MM.1S (cell line): Measurements from ENCODE around the gene SLC9A1.

Source experiments
- DNase-seq: peaks from one replicate; pipeline ENCODE4 v3.0.0-alpha.2; 2015
- H2AFZ ChIP-seq: fragments of 300-600 bp; sonication (generic); 2 replicates; pipeline ENCODE4 v1.6.0; 2016; ENCODE audit warnings: antibody characterized with exemption, low read length
- H3F3A ChIP-seq: fragments of 300-600 bp; sonication (generic); 2 replicates; pipeline ENCODE4 v1.6.1; 2016; ENCODE audit warnings: mild to moderate bottlenecking, antibody characterized with exemption, low read length, moderate library complexity, mixed read lengths; ENCODE audit not compliant: insufficient read depth
- H3K27ac ChIP-seq: fragments of 300-600 bp; sonication (generic); 2 replicates; pipeline ENCODE4 v1.5.1; 2016; ENCODE audit warnings: mild to moderate bottlenecking, low read length
- H3K27me3 ChIP-seq: fragments of 300-600 bp; sonication (generic); replicated peaks from 2 replicates; pipeline ENCODE4 v1.6.0; 2016; ENCODE audit warnings: low read length; ENCODE audit not compliant: insufficient read depth
- H3K36me3 ChIP-seq: fragments of 300-600 bp; sonication (generic); replicated peaks from 2 replicates; pipeline ENCODE4 v1.6.1; 2016; ENCODE audit warnings: mild to moderate bottlenecking, low read length, mixed read lengths; ENCODE audit not compliant: insufficient read depth
- H3K4me1 ChIP-seq: fragments of 300-600 bp; sonication (generic); 2 replicates; pipeline ENCODE4 v1.6.1; 2016; ENCODE audit warnings: low read length, mixed read lengths
- H3K4me2 ChIP-seq: fragments of 300-600 bp; sonication (generic); 2 replicates; pipeline ENCODE4 v1.6.0; 2016; ENCODE audit warnings: low read depth, low read length
- H3K4me3 ChIP-seq: fragments of 300-600 bp; sonication (generic); 2 replicates; pipeline ENCODE4 v1.5.1; 2016; ENCODE audit warnings: low read length, mixed read lengths
- H3K79me2 ChIP-seq: fragments of 300-600 bp; sonication (generic); 2 replicates; pipeline ENCODE4 v1.6.1; 2016; ENCODE audit warnings: mixed run types, low read length, mixed read lengths
- H3K9ac ChIP-seq: fragments of 300-600 bp; sonication (generic); 2 replicates; pipeline ENCODE4 v1.6.1; 2016; ENCODE audit warnings: low read length, mixed read lengths
- H3K9me2 ChIP-seq: fragments of 300-600 bp; sonication (generic); replicated peaks from 2 replicates; pipeline ENCODE4 v1.6.1; 2016; ENCODE audit warnings: mild to moderate bottlenecking, low read length, mixed read lengths; ENCODE audit not compliant: insufficient read depth
- H3K9me3 ChIP-seq: fragments of 300-600 bp; sonication (generic); replicated peaks from 2 replicates; pipeline ENCODE4 v1.6.1; 2016; ENCODE audit warnings: mild to moderate bottlenecking, low read length, mixed read lengths; ENCODE audit not compliant: insufficient read depth
- H4K20me1 ChIP-seq: fragments of 300-600 bp; sonication (generic); 2 replicates; pipeline ENCODE4 v1.6.1; 2016; ENCODE audit warnings: mild to moderate bottlenecking, low read length, moderate library complexity, mixed read lengths; ENCODE audit not compliant: insufficient read depth
- CTCF ChIP-seq: fragments of 300-600 bp; sonication (generic); IDR thresholded peaks from 2 replicates; pipeline ENCODE4 v1.5.1; 2016; ENCODE audit warnings: antibody characterized with exemption, low read length, mixed read lengths
- EZH2 ChIP-seq: fragments of 300-600 bp; sonication (generic); optimal IDR thresholded peaks from 2 replicates; pipeline ENCODE3; 2017; ENCODE audit warnings: low read depth, mild to moderate bottlenecking, antibody characterized with exemption, low read length, mixed read lengths
- EZH2phosphoT487 ChIP-seq: fragments of 300-600 bp; sonication (generic); IDR thresholded peaks from 2 replicates; pipeline ENCODE4 v1.6.1; 2018; ENCODE audit warnings: antibody characterized with exemption, low read length

The SLC9A1 gene

GRCh38 chr1:27152004-27152828 is 2.7 kb downstream of the SLC9A1 start:
- Histone ChIP-seq H4K20me1 (no peaks in the 10 kb centered on the region), H3K79me2 (0 out of 2 replicates have a peak, but pooled peaks cover 10% of the 10 kb centered on the region), H2AFZ (no peak overlapping the region), H3K9ac (no peak overlapping the region), H3F3A (no peaks in the 10 kb centered on the region), H3K4me2 (no peak overlapping the region; the same call in 1 of the 2 replicates), H3K9me2 (no peaks in the 10 kb centered on the region), H3K27me3 (no peaks in the 10 kb centered on the region), H3K9me3 (no peaks in the 10 kb centered on the region), H3K4me3 (no peak overlapping the region), H3K4me1 (no peaks in the 10 kb centered on the region), H3K27ac (no peak overlapping the region), H3K36me3 (no peaks in the 10 kb centered on the region)
- no peak for TF ChIP-seq EZH2phosphoT487
- no peak for TF ChIP-seq CTCF
- no peak for TF ChIP-seq EZH2
- no peak for DNase-seq

- H3K9me3 ChIP-seq: no peaks in the 10 kb centered on the region
- 0 out of 2 replicates have a peak, but pooled peaks cover 10% of the 10 kb centered on the region for H3K79me2 ChIP-seq
- no peak overlapping the region for H3K4me2 ChIP-seq
- no peak overlapping the region for H3K4me3 ChIP-seq
- DNase-seq: no peak
- no peaks in the 10 kb centered on the region for H3F3A ChIP-seq
- no peaks in the 10 kb centered on the region for H4K20me1 ChIP-seq
- H3K36me3 ChIP-seq: no peaks in the 10 kb centered on the region
- H3K9ac ChIP-seq: no peak overlapping the region
- H3K4me1 ChIP-seq: no peaks in the 10 kb centered on the region
- TF ChIP-seq EZH2: no peak
- TF ChIP-seq EZH2phosphoT487: no peak
- no peak for TF ChIP-seq CTCF
- no peaks in the 10 kb centered on the region for H3K9me2 ChIP-seq
- H3K27ac ChIP-seq: no peak overlapping the region
- H3K27me3 ChIP-seq: no peaks in the 10 kb centered on the region
- no peak overlapping the region for H2AFZ ChIP-seq
Observed at GRCh38 chr1:27150641-27151040, 4.3 kb downstream of the SLC9A1 start.

- Histone ChIP-seq H3K9ac (no peak overlapping the region), H3K4me2 (no peak overlapping the region), H2AFZ (no peak overlapping the region), H3K36me3 (no peaks in the 10 kb centered on the region), H4K20me1 (no peaks in the 10 kb centered on the region), H3K4me1 (no peaks in the 10 kb centered on the region), H3K4me3 (no peak overlapping the region), H3K79me2 (0 out of 2 replicates have a peak, but pooled peaks cover 10% of the 10 kb centered on the region), H3K27me3 (no peaks in the 10 kb centered on the region), H3K9me3 (no peaks in the 10 kb centered on the region), H3F3A (no peaks in the 10 kb centered on the region), H3K9me2 (no peaks in the 10 kb centered on the region), H3K27ac (no peak overlapping the region)
- no peak for DNase-seq
- no peak for TF ChIP-seq EZH2phosphoT487
- TF ChIP-seq EZH2: no peak
- TF ChIP-seq CTCF: no peak
Observed at GRCh38 chr1:27150183-27150582, 4.7 kb downstream of the SLC9A1 start.
